Inferior parietal cortex (tissue), 1 donor: ENCODE data around the gene PSMD11.

Source experiments
- DNase-seq: peaks from one replicate; pipeline ENCODE4 v3.0.0-alpha.2; 2016; ENCODE audit errors: extremely low spot score

Gene PSMD11

DNA sequence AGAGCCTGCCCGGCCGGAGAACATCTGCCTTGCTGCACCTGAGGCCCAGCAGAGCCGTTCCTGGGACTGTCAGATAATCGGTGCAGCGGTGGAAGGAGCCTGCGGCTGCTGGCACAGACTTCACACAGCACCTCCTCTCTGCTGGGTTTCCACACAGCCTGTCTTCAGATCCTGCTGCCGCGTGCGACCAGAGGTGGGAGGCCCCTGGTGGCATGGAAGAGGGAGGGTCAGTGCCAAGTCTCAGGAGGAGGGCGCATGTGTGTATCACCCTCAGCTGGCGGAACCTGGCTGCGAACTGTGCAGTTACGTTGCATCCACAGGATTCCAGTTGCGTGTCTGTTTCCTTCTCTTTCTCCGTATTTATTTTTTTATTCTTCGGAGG lies 45.8 kb downstream of the PSMD11 start:
- no peak for DNase-seq

DNA sequence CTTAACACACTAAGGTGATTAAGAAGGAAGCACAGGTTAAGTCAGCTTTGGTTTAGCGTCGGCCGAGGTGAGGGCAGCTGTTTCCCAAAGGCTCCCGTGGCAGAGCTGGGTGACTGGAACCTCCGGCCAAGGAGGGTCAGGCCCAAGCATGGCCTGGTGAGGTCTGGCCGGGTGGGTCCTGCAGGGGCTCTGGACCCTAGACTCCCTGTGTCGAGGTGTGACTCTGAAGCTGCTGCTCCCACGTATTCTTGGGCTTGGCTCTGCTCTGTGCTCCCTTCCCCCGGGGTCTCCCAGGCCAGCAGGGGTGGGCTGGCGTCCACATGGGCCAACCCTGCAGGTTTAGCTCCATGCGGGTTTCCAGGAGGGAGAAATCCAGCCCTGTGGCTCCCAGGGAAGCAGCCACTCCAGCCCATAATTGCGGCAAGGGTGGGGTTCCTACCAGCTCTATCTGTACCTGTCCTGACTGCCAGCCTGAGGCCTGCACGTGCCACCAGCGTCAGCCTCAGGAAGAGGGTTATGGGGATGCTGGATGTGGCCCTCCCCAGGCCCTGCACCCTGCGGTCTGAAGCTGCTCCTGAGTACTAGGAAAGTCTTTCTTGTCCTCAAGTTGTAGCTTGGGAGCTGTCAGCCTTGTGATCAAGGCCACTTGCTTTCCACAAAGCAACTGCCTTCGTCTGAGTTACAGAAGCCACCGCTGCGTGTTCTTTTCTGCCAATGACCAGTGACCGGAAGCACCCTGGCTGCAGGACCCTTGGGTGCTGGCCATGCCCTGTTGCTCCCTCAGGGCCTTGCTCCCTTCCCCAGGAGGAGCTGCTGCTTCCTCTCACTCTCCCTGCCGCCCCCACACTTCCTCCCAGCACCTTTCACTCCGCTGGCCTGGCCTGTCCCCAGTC lies 47.3 kb downstream of the PSMD11 start:
- DNase-seq = no peak

DNA sequence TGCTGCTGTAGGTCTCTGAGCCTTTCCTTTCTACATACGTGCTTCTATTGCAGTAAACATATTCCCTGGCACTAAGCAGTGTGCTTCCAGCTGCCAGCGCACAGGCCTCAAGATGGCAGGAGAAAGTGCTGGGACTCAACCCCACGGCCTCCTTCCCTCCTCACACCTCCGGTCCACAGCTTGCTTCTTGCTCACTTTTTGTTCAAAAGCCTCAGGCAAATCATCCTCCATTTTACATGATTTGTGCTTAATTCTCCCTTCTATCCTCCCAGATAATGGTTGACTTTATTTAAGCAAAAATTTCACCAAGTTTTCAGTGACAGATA lies 47.9 kb downstream of the PSMD11 start:
- DNase-seq = no peak

DNA sequence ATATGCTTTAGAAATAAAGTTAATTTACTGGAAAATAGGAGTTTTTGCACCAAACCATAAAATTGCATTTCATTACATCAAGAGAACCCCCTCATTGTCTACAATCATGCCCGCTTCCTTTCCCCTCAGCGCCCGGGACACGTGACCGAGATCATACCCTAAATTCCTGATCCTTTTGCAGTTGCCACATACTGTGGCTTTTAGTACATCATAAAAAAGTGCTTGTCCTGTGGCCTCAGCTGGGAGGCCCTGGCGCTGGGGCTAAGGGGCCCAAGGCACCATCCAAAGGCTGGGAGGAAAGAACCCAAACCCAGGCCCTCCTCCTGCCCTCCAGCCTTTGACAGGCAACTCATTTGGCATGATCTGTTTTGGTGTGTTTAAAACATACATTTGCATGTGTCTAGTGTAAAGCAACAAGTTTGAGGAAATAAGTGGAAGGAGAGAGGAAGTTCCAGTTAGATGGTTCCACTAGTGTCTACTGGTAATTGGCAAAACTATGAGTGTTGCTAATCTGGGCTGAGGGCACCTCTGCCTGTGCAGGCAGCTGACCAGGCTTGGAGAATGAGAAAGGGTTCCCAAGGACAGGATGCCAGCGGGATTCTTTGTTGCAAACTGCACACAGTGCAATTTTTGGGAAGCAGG lies 48.5 kb downstream of the PSMD11 start:
- DNase-seq = no peak

DNA sequence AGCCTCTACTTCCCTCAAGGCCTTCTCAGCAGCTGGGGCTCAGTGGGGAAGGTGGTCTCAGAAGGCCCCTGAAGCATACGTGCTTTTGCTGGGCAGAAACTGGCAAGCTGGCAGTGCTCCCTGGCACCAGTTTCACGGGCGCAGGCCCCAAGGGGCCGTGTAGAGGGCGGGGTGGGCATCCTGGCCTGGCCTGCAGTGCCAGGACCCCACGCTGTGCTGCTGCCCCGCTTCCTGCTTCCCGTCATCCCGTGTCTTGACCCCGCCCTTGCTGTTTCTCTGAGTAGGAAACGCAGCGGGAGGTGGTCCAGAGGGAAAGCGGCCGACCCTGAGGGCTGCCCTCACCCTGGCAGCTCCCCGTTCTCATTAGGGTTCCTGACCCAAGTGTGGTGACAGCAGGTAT lies 49.3 kb downstream of the PSMD11 start:
- no peak for DNase-seq

DNA sequence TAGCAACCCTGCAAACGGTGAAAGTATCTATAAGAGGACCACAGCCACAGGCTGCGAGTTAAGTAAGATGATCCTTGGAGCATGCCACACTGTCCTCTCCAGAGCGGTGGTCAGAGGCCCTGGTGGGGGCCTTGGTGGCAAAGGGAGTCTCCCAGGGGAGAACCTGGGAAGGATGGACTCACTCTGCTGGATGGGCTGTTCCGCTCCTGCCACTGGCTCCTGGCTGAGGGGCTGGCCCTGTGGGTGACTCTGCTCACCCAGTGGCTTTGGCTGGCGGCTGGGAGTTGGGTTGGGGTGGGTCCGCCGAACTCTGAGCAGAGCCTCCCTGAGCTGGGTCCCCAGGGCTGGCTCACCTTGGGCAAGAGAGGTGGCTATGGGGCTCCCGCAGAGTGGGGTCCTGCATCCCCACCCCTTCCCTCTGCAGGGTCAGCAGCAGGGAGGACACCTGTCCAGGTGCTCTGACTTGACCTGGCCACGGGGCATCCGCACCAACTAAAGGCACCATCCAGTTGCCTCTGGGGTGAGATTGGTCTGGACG lies 49.7 kb downstream of the PSMD11 start:
- DNase-seq = no peak

DNA sequence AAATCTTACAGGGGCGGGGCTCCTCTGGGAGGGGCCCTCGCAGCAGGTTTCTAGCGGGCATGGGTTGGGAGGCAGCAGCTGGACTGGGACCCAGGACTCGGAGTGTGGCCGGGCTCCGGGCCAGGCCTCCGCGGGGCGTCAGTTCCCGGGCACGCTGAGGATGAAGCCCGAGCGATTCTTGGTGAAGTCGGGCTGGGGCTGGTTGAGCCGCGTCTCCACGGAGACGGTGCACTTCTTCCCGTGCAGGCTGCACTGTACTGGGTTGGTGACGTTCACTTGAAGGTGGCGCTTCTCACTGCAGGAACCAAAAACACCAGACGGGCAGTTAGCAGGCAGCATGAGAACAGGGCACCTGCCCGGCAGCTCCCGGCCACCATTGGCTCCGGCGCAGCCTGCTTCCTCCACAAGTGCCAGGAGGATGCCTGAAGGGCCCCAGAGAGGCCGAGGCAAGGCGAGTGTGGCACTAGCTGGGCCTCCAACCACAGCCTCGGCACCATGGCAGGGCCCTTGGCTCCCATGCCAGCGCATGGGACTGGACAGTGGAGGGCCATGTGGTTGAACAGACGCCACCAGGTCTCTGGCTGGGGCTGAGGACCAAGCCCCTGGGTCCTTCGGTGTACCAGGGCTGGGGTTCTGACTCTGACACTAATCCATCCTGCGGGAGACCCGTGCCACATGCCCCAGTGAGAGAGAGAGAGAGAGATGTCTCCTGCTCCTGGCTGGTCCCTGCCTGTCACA lies 50.5 kb downstream of the PSMD11 start:
- DNase-seq = no peak

DNA sequence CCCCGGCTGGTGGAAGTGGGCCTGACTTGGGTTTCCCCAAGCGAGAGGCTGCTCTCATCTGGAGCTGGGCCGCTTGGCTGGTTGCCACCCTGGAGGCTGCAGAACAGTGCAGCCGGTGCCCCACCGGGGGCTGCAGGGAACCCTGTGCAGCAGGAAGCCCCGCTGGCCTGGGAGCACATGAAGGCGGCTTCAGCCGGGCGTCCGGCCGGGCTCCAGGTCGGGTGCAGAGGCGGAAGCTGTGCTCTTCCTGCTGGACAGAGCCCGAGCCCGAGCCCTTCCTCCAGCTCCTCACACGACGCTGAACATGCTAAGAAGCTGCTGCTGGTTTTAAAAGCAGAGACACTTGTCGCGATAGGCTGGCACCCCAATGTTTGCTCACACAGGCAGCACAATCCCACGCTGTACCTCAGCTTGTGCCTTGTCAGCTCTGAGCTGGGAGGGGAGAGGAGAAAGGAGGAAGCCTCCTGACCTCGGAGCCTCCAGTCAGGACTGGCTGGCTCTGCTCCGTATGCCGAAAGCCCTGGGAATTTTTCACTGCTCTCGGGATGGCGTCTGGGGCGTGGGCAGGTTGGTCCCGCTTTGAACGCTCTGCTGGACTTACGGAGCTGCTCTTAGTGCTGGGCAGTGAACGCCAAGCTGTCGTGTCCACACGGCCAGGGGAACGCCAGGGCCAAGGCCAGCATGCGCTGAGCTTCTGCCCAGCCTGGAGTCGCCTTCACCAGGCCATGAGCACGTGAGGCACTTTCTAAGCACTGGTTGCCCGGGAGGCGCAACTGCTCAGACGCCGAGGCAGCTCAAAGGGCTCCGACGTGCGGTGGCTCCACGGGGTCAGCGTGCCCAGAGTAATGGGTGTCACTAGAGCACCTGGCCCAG lies 51.3 kb downstream of the PSMD11 start:
- DNase-seq = no peak

DNA sequence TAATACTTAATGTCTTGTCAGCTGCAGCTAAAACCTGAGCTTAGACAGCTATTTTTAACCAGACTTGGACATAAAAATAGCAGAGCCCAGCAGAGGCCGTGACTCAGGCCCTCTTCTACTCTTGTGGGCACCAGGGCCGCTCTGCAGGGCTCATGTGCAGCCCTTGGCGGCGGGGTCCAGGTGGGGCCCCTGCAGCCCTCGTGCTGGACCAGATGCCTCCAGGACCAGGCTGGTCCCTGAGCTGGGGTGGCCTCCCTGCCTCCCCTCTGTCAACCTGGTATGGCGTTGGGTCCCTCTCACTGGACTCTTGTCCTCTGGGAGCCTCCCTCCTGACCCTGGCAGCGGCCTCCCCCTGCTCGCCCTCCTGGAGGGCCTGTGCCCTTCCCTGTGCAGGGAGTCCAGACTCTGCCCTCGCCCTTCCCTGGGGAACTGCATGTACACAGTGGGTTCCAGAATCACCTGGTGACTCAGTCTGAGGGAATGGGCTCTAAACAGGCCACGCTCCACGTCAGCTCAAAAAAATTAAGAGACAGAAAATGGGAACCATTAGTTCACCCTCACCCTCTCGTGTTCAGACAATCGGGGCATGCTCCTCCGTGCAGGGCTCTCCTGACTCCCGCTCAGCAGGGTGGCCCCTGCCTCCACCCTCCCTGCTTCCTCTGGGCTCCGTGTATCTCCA lies 52.2 kb downstream of the PSMD11 start:
- no peak for DNase-seq

DNA sequence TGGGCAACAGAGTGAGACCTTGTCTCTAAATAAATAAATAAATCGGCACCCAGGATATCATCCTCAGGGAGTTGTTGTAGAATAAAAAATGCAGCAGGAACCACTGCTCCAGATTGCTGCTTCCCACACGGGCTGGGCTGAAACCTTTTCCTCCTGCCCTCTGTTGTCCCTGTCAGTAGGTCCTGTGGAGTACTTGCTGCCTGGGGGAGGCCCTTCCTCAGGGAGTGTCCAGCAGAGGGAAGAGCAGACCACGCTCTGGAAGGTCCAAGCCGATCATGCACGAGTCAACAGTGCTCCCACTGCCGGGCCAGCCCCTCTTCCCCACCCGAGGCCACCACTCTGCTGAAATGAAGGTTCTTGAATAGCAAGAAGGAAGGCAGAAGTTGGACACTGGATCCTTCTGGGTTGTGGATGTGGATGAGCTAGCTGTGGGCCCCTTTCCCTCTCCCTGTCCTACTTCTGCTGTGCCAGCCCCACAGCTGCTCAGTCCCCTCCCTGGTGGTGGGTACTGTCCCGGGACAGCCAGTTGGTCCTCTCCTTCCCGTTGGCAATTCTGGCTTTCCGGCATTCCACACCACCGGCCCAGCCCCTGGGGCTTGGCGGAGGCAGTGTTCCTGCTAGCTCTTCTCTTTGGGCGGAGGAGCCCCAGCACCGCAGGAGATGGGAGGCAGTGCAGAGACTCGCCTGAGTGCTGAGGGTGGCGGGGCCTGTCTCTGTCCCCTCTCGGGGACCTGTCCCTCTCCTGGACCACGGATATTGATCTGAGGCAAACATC lies 53.3 kb downstream of the PSMD11 start:
- DNase-seq = no peak

DNA sequence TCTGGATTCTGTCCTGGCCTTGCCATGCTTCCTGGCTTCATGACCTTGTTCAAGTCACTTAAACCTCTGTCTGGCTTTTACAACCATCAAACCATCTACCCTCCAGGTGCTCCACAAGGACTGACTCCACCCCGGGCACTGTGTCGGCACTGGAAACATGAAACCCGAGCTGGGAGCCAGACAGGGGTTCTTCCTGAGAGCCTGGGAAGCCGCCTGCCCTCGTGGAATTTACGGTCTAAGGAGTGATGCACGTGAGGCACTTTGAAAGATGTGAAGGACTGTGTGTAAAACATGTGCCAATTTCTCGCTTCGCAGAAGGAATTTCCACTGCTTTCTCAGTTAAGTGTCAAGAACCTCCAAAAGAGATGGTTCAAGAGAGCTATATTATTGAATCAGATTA lies 54.1 kb downstream of the PSMD11 start:
- no peak for DNase-seq

DNA sequence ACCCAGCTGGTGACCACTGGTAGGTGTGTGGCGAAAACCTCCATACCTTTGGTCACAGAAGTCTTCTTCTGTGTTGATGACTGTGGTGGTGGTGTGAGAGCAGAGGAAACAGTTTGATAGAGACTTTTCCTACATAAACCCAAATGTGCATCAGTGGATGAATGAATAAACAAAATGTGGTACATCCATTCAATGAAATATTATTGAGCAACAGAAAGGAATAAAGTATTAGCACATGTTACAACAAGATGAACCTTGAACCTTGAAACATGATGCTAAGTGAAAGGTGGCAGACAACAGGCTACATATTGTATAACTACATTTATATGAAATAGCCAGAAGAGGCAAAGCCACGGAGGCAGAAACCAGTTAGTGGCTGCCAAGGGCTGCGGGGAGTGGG lies 57.7 kb downstream of the PSMD11 start:
- no peak for DNase-seq

DNA sequence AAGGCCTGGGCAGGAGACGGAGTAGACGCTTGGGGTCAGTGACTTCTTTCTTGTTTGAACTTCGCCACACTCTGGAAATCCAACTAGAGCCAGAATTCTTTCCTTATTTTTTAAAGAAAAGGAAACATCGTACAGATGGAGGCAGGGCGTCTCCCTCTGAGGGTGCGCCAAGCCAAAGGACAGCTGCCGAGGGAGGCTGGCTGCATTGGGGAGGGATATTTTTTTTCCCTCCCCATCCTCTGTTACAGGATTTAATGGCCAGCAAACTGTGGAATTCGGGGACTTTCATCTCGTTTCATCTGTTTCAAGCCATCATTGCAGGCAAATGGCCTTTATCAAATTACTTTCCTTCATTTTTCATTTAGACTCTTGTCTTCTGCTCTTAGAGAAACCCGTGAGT lies 58.4 kb downstream of the PSMD11 start:
- no peak for DNase-seq

DNA sequence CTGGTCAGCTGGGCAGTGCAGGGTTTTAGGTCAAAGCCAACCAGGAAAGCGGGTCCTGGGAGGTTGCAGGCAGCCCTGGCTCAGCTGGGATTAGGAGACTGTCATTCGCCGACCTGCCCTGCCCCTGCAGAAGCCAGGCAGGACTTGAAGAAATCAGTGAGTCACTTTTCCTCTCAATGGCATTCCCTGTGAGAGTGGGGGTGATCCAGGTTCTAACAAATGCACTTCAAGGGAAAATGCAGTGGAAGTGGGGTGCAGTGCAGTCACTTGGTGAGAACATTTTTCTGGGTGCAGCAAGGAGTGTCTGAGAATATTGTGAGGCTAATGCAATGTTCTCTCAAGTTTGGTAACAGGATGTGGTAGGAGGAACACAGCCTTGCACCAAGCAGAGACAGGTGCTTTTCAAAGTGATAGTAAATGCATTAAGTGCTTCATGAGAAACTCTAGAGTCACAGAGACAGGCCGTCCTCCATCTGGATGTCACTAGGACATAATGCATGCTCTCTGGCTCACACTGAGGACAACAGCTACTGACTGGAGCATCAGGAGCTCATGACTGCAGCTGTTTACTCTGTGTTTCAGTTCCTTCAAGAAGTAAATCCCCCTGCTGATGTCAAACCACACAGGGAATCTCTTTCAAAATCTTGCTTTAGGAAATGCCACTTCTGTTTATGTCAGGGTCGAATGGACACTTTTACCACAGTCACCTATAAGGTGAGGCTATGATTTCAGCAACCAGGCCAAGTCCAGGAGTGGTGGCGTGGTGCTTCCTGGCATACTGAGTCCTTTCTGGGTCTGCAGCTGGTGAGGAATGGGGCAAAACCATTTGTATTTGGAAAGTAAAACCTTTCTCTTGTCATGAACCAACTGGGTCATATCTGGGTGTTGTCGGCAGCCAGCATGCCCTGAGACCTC lies 59.2 kb downstream of the PSMD11 start:
- DNase-seq = no peak

DNA sequence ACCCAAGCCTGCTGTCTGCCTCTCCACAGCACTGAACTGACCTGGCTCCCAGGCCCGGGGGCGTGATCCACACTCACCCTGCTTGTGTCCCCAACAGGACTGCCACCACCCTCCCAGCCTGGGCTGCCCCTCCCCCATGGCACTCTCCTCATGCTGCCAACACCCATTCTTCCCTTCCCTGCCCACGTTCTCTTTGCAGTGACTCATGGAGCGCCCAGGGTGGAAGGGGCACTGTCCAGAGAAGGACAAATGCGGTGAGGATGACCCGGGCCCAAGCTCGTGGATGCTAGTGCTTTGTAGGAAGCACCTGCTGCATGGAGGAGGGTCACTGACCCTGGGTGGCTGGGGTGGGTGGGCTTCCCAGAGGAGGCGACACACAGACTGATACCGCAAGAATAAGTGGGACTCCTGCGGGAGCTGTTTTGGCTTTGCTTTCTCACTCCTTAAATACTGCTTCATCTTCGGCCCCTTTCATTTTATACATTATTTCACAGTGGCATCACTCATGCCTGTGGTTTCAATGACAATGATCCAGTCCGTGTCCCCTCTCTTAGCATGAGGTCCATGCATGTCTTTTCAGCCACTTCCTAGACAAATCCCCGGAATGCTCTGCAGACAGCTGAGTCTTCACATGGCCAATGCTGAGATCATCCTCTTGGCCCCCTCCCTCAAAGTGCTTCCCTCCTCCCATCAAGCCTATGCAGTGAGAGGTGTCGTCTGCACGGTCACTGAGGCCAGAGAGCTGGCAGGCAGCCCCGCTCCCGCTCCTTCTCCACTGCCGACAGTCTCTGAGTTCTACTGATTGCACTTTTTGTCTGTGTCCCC lies 60.1 kb downstream of the PSMD11 start:
- no peak for DNase-seq

DNA sequence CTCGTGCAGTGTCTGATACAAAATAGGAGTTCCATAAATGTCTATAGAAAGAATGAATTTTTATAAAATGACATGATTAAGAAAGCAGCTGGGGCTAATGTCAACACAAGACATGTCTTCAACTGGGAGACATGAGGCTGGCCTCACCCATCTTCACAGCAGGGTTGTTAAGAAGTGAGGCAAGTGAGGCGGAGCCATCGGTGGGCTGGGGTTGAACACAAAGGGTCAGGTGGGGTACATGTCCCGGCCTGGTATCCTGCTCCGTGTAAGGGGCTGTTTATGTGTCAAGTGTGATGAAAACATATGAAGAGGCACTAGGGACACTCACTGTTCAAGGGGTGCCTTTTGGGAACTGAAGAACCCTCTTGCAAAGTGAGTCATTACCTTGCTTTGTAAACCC lies 64.6 kb downstream of the PSMD11 start:
- no peak for DNase-seq

DNA sequence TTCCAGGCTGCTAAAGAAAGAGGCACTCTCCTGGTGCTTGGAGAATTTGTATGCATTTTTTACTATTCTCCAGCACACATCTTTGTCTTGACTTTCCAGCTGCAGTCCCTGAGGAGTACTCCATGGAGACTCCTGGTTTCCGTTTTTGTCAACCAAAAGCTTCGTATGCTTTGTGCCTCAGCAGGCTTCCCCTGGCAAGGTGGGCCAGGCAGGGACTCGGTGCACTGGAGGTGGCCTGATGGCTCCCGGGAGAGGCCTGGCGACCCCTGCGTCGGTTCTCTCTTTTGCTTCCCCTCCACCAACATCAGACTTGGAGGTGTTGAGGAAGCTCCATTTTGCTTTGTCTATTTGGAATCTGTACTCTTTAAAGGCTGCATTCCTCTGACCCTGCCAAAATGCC lies 66.2 kb downstream of the PSMD11 start:
- DNase-seq = no peak

DNA sequence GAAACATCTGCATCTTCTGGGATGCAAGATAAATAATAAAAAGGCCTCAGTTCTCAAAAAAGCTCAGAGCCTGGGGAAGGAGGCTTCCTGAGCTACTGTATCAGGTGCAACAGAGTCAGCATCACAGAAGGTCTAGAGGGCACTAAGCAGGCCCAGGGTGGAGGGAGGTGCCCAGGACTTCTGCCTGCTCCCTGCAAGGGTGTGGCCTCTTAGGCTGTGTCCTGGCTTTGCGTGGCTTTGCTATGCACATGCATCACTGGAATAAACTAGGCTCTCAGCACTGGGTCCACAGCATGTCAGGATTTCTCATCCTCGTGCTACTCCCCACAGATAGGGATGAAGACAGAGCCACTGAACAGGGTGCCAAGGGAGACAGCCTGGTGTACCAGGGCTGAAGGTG lies 68.0 kb downstream of the PSMD11 start:
- no peak for DNase-seq
